Posterior cingulate gyrus (tissue), 11 donors: Measurements from ENCODE around the gene GATC.
"Not testable (repeated sequence)": the region's sequence is repeated elsewhere in the genome, so short reads cannot be mapped to it uniquely, and the experiment has no call there.

Source experiments
- DNase-seq, 10 donors: peaks; one replicate each; pipeline versions ENCODE4 v3.0.0 to v3.0.0-alpha.2; 2020 to 2021; ENCODE audit warnings: mixed read lengths in 3 of 10
- intact Hi-C: fragments of 100-400 bp; cut with DNase I; formaldehyde crosslinking; loops from one replicate; pipeline ENCODE4 v1.15.1; 2023

GATC gene

DNA sequence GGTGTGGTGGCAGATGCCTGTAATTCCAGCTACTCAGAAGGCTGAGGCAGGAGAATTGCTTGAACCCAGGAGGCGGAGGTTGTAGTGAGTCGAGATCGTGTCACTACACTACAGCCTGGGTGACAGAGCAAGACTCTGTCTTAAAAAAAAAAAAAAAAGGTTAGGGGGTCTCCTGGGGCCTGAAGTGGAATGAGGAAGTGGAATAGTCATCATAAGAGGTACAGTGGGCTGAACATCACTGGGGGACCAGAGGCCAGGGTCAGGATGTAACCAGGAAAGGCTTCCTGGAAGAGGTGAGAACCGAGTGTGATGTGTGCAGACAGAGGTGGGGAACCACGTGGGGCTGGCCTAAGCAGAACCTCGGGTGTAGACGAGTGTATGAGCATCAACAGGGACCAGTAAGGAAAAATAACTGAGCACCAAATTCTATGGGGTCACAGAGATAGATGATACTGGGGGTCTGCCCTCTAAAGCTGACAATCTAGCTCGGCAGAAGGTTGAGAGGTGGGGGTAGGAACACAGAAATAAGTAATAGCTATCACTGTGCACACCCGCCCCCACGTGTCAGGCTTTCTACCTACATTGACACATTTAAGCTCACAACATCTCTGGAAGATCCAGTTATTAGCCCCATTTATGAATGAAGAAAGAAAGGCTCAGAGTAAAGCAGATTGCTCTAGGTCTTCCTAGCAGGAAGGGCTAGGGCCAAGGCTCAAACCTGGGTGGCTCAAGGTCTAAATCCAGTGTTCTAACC is 13.3 kb upstream of the GATC start:
- intact Hi-C loops = loop anchor here (10.0 kb wide), 1 partner anchor 108 kb away; the partner anchor contains the start of gene PLA2G1B
- DNase-seq = peak in 1 of 10 donors; percentile 33

DNA sequence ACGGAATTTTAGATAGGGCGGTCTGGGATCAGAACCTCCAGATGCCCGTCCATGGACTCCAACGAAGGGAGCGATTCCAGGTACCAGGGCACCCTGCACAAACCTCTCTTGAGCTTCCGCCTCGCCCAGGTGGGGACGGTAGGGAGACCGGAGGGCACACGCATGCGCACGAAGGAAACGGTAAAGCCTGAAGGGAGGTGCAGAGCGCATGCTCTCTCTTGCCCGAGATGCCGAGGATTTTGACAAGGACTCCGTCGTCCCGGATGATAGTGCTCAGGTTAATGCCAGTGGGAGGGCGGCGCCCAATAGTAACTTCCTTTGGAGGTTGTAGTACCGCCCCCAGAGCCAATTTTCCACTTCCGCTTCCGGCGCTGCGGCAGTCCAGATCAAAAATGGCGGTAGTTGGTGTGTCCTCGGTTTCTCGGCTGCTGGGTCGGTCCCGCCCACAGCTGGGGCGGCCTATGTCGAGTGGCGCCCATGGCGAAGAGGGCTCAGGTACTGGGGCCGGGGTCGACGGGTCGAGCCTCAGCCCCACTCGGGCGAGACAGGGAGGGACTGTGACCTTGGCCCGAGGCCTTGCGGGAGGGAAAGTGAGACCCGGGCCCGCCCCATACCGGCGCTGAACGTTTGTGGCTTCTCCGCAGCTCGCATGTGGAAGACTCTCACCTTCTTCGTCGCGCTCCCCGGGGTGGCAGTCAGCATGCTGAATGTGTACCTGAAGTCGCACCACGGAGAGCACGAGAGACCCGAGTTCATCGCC is 8.3 kb upstream of the GATC start, which contains the start of gene COX6A1:
Gene COX6A1 (plus strand): TSS at position 379 of the 760 bp plus-strand sequence. CDS start 14 bp downstream, at position 393.
- DNase-seq = peak; percentile 87 to 99 (median 95)
- intact Hi-C loops = loop anchor here (10.0 kb wide), 1 partner anchor 113 kb away; the partner anchor contains the start of gene PLA2G1B

DNA sequence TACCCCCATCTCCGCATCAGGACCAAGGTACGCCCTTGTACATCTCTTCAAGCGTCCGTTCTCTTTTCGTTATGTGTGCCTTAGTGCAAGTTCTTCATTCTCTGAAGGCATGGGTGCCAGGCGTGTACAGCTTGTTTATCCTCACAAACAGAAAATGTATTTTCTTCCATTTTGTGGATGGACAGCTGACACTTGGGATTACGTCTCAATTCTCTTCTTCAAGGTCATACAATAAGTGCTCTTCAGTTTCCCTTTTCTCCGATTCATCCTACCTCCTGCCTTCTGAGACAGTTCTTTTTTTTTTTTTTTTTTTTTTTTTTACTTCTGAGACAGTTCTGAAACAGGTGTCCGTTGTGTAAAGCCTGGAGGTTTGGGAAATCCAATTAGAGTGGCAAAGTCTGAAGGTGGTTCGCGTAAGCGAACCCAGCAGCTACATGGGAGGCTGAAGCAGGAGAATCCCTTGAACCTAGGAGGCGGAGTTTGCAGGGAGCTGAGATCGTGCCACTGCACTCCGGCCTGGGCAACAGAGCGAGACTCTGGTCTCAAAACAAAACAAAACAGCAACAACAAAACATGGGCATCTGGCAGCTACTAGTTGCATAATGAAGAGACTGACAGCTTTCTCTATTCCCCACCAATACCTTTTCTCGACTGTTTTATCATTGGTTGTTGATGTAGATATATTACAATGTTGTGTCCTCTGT is 7.6 kb upstream of the GATC start:
- peak in 1 of 10 donors; percentile 39 for DNase-seq
- intact Hi-C loops = loop anchor here (10.0 kb wide), 1 partner anchor 114 kb away; the partner anchor contains the start of gene PLA2G1B

DNA sequence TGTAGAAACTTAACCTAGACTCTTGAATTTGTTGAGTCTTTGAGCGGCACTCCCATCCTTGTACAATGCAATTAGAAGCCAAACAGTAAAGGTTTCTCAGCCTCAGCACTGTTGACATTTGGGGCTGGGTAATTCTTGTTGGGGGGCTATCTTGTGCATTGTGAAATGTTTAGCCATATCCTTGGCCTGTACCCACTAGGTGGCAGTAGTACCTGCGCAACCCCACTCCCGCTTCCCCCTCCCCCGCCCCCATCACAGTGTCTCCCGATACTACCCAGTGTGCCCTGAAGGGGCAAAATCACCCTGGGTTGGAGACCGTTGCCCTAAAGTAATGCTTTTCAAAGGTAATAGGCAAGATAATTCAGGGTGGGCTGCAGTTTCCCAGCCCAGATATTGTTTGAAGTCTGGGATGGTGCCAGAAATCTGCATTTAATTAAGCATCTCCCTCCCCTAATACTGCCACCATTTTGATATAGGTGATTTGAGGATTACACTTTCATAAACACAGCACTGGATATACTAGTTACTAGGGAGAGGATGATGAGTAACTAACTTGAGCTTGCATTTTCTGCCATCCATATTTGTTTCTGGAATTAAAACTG is 6.5 kb upstream of the GATC start:
- intact Hi-C loops = loop anchor here (10.0 kb wide), 1 partner anchor 115 kb away; the partner anchor contains the start of gene PLA2G1B
- DNase-seq = peak in 5 of 10 donors; percentile 32 to 83 (median 39)

DNA sequence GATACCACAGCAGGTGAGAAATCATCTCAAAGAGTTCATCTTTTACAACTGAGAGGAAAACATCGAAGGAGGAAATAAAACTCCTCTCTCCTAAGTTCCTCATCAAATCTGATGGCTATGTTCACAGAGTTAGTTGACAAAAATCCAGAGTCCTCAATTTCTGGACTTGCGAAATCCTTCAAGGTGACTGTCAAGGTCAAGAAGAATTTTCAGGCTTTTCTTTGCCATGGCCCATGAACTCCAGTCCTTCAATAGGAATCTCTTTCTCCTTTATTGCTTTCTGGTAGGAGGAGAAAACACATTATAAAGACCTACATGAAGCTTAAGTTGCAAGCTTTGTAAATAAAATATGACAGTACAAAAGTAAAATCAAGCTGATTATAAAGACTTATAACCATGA is 1.6 kb upstream of the GATC start:
- DNase-seq = no peak
- intact Hi-C loops = no loop called here

DNA sequence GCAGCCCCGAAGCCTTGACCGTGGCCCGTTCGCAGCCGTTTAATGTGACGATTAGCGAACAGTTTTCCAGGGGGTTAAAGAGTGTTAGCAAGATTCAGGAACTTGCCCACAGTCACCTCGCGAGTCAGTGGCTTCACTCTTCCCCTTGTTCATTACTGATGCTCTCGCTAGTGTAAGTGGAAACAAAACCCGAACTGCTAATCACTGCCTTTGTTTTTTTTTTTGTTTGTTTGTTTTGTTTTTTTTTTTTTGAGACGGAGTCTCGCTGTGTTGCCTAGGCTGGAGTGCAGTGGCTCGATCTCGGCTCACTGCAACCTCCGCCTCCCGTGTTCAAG is 567 bp downstream of the GATC start:
- DNase-seq, intact Hi-C loops: not testable (repeated sequence)

DNA sequence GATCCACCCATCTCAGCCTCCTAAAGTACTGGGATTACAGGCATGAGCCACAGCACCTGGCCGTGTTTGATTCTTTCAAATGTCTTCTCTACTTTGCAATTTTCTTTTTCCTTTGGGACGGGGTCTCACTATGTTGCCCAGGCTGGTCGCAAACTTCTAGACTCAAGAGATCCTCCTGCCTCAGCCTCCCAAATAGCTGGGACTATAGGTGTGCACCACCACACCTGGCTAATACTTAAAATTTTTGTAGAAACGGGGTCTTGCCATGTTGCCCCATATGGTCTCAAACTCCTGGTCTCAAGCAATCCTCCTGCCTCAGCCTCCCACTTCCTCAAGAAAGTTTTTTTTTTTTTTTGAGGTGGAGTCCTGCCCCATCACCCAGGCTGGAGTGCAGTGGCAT is 1.7 kb downstream of the GATC start:
- intact Hi-C loops = no loop called here
- peak in 1 of 10 donors; percentile 43 for DNase-seq

DNA sequence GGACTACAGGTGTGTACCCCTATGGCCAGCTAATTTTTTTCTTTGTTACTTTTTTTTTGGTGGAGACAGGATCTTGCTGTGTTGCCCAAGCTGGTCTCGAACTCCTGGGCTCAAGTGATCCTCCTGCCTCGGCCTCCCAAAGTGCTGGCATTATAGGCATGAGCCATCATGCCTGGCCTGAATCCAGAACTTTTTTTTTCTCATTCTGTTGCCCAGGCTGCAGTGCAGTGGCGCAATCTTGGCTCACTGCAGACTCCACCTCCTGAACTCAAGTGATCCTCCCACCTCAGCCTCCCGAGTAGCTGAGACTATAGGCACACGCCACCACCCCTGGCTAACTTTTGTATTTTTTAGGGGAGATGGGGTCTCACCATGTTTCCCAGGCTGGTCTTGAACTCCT is 6.3 kb downstream of the GATC start:
- peak in 1 of 10 donors; percentile 61 for DNase-seq
- intact Hi-C loops = not testable (repeated sequence)

DNA sequence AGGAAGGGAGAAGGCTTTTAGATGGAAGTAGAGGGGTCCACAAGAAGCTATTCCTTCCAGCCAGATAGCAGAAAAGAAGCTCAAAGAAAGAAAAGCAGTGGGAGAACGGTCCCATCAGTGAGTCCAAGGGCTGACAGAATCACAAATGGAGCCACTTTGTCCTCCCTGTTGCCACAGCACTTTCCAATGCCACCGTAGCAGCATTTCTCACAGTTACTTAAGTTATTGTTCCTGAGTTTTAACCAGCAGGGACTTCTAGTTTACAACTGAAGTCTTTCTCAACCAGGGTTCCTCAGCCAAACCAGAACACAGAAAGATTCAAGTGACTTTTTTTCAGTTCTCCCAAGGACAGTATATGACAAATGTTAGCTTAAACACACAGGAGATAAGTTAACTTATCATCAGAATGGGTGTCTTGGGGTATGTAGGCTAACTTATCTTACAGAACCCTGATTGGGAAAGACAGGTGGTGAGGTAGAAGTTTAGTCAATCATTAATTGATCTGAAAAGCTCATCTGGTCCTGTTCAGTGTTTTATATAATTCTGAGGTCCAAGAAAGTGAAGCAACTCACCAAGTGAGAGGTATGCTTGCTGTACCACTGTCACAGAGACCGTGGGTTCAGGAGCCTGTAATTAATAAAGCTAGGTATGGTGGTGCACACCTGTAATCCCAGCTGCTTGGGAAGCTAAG is 7.0 kb downstream of the GATC start:
- peak in 1 of 10 donors; percentile 5 for DNase-seq
- intact Hi-C loops = no loop called here

DNA sequence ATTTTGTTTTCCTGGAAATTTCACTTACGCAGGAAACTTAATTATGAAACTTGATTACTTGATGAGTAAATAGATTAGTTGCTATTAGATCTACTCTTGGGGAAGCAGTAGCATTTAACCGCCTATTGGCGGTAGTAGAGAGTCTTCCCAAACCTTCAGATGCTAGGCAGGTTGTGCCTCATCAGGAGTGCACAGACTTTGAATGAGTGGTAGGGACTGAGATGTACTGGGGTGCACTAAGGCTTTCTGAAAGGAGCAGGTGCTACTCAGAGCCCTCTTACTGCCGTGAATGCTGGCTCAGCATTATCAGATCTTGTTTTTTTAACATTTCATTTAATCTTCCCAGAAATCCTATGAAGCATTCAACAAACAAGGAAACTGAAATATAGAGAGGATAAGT is 7.7 kb downstream of the GATC start:
- intact Hi-C loops = no loop called here
- DNase-seq = peak in 1 of 10 donors; percentile 2

DNA sequence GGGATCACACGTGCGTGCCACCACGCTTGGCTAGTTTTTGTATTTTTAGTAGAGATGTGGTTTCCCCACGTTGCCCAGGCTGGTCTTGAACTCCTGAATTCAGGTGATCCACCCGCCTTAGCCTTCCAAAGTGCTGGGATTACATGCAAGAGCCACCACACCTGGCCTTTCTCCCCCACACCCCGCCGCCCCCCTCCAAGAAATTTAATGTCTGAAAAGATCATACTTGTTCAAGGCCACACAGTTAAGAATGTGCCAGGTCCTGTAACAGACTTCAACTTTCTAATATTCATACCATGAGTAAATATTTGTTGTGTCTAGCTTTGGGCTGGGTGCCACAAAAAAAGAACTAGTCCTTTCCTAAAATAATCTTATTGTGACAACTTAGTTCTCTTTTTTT is 9.1 kb downstream of the GATC start:
- intact Hi-C loops = no loop called here
- peak in 1 of 10 donors; percentile 4 for DNase-seq

DNA sequence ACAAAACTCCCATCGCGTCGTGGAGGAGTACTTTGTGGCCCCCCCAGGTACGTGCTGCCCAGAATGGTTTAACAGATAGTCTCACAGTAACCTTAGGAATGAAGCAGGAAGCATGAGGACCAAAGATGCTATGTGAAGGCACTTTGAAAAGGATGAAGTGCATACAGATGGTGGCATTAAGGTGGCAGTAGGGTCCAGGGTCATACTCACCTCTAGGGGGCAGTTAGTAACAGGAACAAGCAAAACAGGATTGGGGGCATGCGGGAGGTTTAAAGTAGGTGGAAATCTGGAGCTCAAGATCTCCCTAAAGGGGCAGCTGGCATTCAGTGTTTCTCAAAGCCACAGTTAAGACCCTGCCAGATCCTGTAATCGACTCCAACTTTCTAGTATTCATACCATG is 10.9 kb downstream of the GATC start:
- no peak for DNase-seq
- intact Hi-C loops = no loop called here

DNA sequence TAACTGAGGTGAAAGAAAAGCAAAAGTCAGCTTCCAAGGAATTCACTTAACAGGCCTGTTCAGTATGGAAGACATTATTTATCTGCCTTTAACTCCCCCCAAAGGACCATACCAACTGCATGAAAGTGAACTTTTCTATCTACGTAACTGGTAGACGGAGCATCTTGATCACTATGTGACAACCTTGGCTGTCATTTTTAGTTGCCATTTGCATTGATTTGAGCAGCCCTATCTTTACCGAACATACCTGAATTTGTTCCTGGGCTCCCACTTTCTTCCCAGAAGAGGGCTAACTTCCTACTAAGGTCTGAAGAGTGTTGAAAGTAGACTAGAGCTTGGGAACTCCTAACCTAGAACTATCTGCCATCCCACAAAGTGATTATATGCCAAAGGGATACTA is 13.9 kb downstream of the GATC start:
- intact Hi-C loops = no loop called here

DNA sequence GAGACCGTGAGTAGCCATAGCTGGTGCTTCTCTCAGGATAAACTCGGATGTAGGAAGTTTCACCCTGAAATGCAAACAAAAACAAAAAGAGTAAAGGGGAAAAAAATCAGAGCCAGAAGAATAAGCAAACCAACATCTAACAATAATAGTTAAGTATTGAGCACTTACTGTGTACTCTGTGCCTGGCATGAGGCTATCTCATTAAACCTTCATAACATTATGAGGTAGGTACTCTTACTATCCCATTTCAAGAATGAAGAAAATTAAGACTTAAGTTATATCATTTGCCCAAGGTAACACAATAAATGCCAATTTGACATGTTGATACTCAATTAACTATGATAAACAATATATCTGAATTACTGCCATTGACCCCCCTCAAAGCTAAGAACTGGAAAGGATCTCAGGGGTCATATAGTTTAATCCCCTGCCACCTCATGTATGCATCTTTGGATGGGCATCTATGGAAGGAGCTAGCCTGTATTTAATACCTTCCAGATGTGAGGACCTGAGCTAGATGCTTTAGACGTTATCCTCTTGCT is 15.9 kb downstream of the GATC start:
- intact Hi-C loops = no loop called here
- no peak for DNase-seq

More for the DNA sequence above, 13.9 kb downstream of the GATC start:
- DNase-seq = no peak

DNA sequence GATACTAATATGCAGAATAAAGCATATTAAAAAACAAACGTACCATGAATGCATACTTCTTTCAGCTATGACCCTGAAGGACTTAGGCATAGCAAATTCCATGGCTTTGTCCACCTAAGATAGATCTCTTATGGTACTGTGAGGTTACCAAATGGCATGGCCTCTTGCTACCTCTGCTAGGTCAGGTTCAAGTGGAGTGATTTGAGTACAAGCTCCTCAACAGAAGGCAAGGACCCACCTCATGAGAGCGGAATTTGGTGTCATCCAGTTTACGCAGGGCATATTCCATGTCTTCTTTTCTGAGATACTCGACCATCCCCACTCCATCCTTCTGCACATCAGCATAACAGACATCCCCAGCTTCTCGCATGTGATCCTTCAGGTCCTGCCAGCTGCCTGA is 17.5 kb downstream of the GATC start:
- no peak for DNase-seq
- intact Hi-C loops = no loop called here

DNA sequence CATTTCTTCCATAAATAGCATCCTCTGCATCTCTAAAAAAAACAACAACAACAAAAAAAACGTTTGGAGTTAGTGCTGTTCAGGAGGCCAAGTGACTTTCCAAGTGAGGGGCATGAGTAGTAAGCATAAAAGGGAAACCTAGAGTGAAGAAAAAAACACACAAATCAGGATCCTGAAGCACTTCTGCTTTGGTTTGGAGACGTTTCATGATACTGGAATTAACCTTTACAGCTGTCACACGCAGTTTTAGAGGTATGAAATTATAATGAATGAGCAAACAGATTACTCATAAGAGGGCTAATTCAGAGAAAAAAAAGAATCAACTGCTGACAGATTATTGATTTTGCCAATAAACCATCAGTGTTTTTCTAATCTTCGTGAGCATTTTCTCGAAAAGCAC is 19.5 kb downstream of the GATC start:
- intact Hi-C loops = no loop called here
- DNase-seq = no peak

DNA sequence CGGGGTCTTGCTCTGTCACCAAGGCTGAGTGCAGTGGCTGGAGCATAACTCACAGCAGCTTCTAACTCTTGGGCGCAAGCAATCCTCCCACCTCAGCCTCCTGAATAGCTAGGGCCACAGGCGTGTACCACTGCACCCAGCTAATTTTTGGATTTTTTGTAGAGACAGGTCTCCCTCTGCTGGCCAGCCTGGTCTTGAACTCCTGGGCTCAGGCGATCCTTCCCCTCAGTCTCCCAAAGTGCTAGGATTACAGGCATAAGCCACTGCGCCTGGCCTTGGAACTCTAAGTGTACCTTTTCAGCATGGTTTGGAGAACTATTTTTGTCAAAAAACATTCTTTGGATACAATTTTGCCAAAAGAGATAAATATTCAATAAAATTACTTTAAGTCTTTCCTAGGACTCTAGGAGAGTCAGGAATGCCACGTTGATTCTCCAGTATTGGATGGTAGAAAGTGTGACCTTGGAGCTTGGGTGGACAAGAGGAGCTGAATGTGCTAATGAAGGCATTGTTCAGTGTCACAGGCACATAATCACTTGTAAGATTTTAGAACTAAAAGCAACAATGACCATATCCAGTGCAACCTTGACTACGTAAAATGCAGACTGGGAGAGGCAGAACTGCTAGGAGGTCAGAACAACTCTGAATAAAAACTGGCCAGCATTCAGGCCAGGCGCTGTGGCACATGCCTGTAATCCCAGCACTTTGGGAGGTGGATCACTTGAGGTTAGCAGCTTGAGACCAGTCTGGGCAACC is 20.5 kb downstream of the GATC start:
- DNase-seq = peak in 2 of 10 donors; percentile 26 to 46
- intact Hi-C loops = no loop called here

DNA sequence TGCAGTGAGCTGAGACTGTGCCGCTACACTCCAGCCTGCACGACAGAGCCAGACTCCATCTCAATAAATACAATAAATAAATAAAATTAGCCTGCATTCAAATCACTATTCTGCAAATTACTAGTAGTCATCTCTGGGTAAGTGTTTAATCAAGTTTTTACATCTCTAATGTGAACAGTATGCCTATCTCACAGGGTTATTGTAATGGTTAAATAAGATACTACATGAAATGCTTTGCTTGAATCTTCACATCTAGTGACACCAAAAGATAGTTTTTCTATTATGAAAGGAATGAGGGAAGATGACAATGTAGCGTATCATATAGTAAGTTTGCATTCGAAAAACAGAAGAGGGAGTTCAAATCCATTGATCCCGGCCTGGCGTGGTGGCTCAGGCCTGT is 21.2 kb downstream of the GATC start:
- intact Hi-C loops = no loop called here
- DNase-seq = no peak

DNA sequence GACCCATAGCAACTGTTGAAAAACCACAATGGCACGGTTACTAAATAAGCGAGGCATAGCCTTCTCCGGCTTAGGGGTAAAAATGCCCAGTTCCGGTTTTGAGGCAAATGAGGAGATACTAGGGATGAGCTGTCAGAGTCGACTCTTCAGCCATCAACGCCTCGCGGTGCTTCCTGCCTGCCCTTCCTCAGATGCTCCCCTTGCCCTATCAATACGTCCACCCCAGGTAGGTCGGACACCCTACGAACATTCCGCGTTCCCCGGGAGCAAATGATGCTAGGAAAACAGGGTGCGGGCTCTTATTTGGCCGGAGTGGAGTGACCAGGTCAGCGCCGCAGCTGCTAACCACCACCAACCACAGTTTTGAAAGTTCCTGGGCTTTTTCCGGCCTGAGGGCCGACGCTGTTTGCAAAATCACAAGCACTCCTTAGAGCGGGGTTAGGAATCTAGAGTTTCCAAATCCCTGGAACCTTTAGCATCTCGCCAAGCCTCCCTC is 22.1 kb downstream of the GATC start:
- DNase-seq = no peak
- intact Hi-C loops = no loop called here
